H1 (cell line): Measurements from ENCODE around the gene ASTN2. TPM values are rescaled to one million over a fixed set of nuclear protein-coding genes. Genes with fewer than 3 reads are reported as not detected.

Experiments
- CTCF ChIA-PET: fragments of 300-600 bp; sonication (Branson Sonifier 250); formaldehyde crosslinking; loops from one replicate; lab custom pipeline; 2021; ENCODE audit not compliant: partially characterized antibody; lab: Charles Lee
- POLR2A ChIA-PET: fragments of 300-600 bp; sonication (Branson Sonifier 250); formaldehyde crosslinking; loops from one replicate; lab custom pipeline; 2021; ENCODE audit warnings: inconsistent platforms; ENCODE audit not compliant: partially characterized antibody; lab: Charles Lee
- DNase-seq, 2 experiments: peaks; one replicate each; pipeline versions ENCODE4 v3.0.0 to v3.0.0-alpha.2; 2010 to 2022; ENCODE audit warnings: low spot score in 2 of 2, low read depth in 1 of 2, mixed read lengths in 1 of 2
- FAIRE-seq: peaks from 2 replicates; lab custom pipeline; 2011; peaks lifted over from hg19 to GRCh38; lab: Jason Lieb, UNC
- H2AFZ ChIP-seq: 2 replicates; pipeline ENCODE4 v1.8.1; 2012; ENCODE audit warnings: low read length, inconsistent platforms
- H2AK5ac ChIP-seq: 2 replicates; pipeline ENCODE4 v1.6.1; 2013; ENCODE audit warnings: low read depth, low read length
- H2BK120ac ChIP-seq: replicated peaks from 2 replicates; pipeline ENCODE3; 2013; ENCODE audit warnings: low read depth, low read length, inconsistent platforms
- H2BK12ac ChIP-seq: 2 replicates; pipeline ENCODE4 v1.6.1; 2013; ENCODE audit warnings: low read depth, low read length
- H2BK15ac ChIP-seq: 2 replicates; pipeline ENCODE4 v1.6.1; 2013; ENCODE audit warnings: low read length
- H2BK20ac ChIP-seq: 2 replicates; pipeline ENCODE4 v1.6.1; 2013; ENCODE audit warnings: low read length
- H2BK5ac ChIP-seq: 2 replicates; pipeline ENCODE4 v1.6.1; 2013; ENCODE audit warnings: low read depth, low read length
- H3K14ac ChIP-seq: 2 replicates; pipeline ENCODE4 v1.6.1; 2013; ENCODE audit warnings: inconsistent platforms; ENCODE audit not compliant: insufficient read length
- H3K18ac ChIP-seq: 2 replicates; pipeline ENCODE4 v1.6.1; 2013; ENCODE audit warnings: low read length; ENCODE audit errors: extremely low read depth
- H3K23ac ChIP-seq: 2 replicates; pipeline ENCODE4 v1.6.1; 2013; ENCODE audit warnings: inconsistent platforms; ENCODE audit not compliant: insufficient read length
- H3K23me2 ChIP-seq: 2 replicates; pipeline ENCODE4 v1.6.1; 2013; ENCODE audit warnings: low read depth, low read length
- H3K27ac ChIP-seq: 2 replicates; pipeline ENCODE4 v1.6.1; 2011; ENCODE audit warnings: low read depth, low read length, inconsistent platforms
- H3K27me3 ChIP-seq, 4 experiments: replicated peaks in 1 of 4; 1 replicate in 1 of 4; 2 replicates in 3 of 4; pipeline versions ENCODE4 v1.6.1 to v1.8.1; 2011 to 2013; ENCODE audit warnings: low read length in 3 of 4, mild to moderate bottlenecking in 3 of 4, inconsistent platforms in 2 of 4, mixed read lengths in 2 of 4, moderate library complexity in 1 of 4; ENCODE audit not compliant: control insufficient read depth in 3 of 4, insufficient read depth in 3 of 4; ENCODE audit errors: extremely low read depth in 1 of 4
- H3K36me3 ChIP-seq, 4 experiments: 2 replicates each; pipeline versions ENCODE4 v1.6.1 to v1.8.1; 2011 to 2013; ENCODE audit warnings: mild to moderate bottlenecking in 4 of 4, low read length in 3 of 4, moderate library complexity in 2 of 4, control low read depth in 1 of 4, inconsistent platforms in 1 of 4; ENCODE audit not compliant: insufficient read depth in 4 of 4, control insufficient read depth in 2 of 4
- H3K4ac ChIP-seq: replicated peaks from 2 replicates; pipeline ENCODE3; 2013; ENCODE audit warnings: low read length, low read depth, mixed read lengths, inconsistent platforms; ENCODE audit not compliant: insufficient read length
- H3K4me1 ChIP-seq, 4 experiments: replicated peaks in 1 of 4; 1 replicate in 1 of 4; 2 replicates in 3 of 4; pipeline versions ENCODE4 v1.6.1 to v1.8.1; 2011 to 2013; ENCODE audit warnings: low read length in 3 of 4, inconsistent platforms in 2 of 4, mixed read lengths in 1 of 4; ENCODE audit not compliant: insufficient read depth in 4 of 4, control insufficient read depth in 3 of 4
- H3K4me2 ChIP-seq, 2 experiments: 2 replicates each; pipeline versions ENCODE4 v1.6.1 to v1.8.1; 2011 to 2013; ENCODE audit warnings: low read depth in 2 of 2, low read length in 2 of 2, control low read depth in 1 of 2, inconsistent platforms in 1 of 2, mild to moderate bottlenecking in 1 of 2; ENCODE audit not compliant: insufficient read depth in 1 of 2
- H3K4me3 ChIP-seq, 4 experiments: fragments of 200-600, 300-600 bp in 1 of 4; sonication (generic), shearing (Covaris generic), sonication (Bioruptor Twin) in 1 of 4; 2 replicates each; pipeline versions ENCODE4 v1.5.1 to v1.8.1; 2011 to 2016; ENCODE audit warnings: low read length in 4 of 4, low read depth in 3 of 4, control low read depth in 2 of 4, inconsistent platforms in 2 of 4, mild to moderate bottlenecking in 2 of 4, mixed read lengths in 1 of 4, moderate library complexity in 1 of 4; ENCODE audit not compliant: insufficient read depth in 2 of 4; ENCODE audit errors: extremely low read depth in 1 of 4
- H3K56ac ChIP-seq: replicated peaks from 2 replicates; pipeline ENCODE3; 2013; ENCODE audit warnings: low read depth, mild to moderate bottlenecking, mixed read lengths, low read length, inconsistent platforms; ENCODE audit not compliant: insufficient read length
- H3K79me1 ChIP-seq: 2 replicates; pipeline ENCODE4 v1.6.1; 2013; ENCODE audit warnings: low read depth, low read length, control low read depth
- H3K79me2 ChIP-seq, 2 experiments: 2 replicates each; pipeline versions ENCODE4 v1.6.1 to v1.8.1; 2012 to 2013; ENCODE audit warnings: low read length in 2 of 2, mild to moderate bottlenecking in 2 of 2, inconsistent platforms in 1 of 2; ENCODE audit not compliant: insufficient read depth in 2 of 2, control insufficient read depth in 1 of 2
- H3K9ac ChIP-seq, 4 experiments: replicated peaks in 1 of 4; 1 replicate in 1 of 4; 2 replicates in 3 of 4; pipeline versions ENCODE4 v1.6.1 to v1.8.1; 2011 to 2013; ENCODE audit warnings: low read depth in 3 of 4, low read length in 3 of 4, control low read depth in 2 of 4, mild to moderate bottlenecking in 2 of 4, moderate library complexity in 2 of 4, inconsistent platforms in 1 of 4; ENCODE audit errors: extremely low read depth in 1 of 4
- H3K9me3 ChIP-seq, 2 experiments: 2 replicates each; pipeline versions ENCODE4 v1.6.1 to v1.8.1; 2012 to 2013; ENCODE audit warnings: mild to moderate bottlenecking in 2 of 2, moderate library complexity in 2 of 2, control low read depth in 1 of 2, inconsistent platforms in 1 of 2, low read depth in 1 of 2, low read length in 1 of 2, mixed read lengths in 1 of 2; ENCODE audit not compliant: insufficient read depth in 2 of 2
- H4K20me1 ChIP-seq, 2 experiments: replicated peaks in 1 of 2; 2 replicates each; pipeline versions ENCODE3 to v1.8.1; 2011 to 2013; ENCODE audit warnings: inconsistent platforms in 2 of 2, low read length in 2 of 2, mild to moderate bottlenecking in 1 of 2; ENCODE audit not compliant: insufficient read depth in 2 of 2, control insufficient read depth in 1 of 2
- H4K5ac ChIP-seq: 2 replicates; pipeline ENCODE4 v1.6.1; 2013; ENCODE audit warnings: low read length, low read depth, mixed read lengths, inconsistent platforms; ENCODE audit not compliant: insufficient read length
- H4K8ac ChIP-seq: 2 replicates; pipeline ENCODE4 v1.8.0; 2013; ENCODE audit warnings: mild to moderate bottlenecking, moderate library complexity, low read length, inconsistent platforms; ENCODE audit not compliant: insufficient read depth; ENCODE audit errors: extremely low read depth
- H4K91ac ChIP-seq: replicated peaks from 2 replicates; pipeline ENCODE3; 2013; ENCODE audit warnings: low read length, mixed read lengths, inconsistent platforms; ENCODE audit not compliant: insufficient read length
- ASH2L ChIP-seq: fragments of 200-600, 300-600 bp; sonication (generic); IDR thresholded peaks from one replicate; pipeline ENCODE4 v1.7.1; 2017; ENCODE audit warnings: low read length
- CREB1 ChIP-seq: IDR thresholded peaks from 2 replicates; pipeline ENCODE4 v1.6.1; 2012; ENCODE audit warnings: inconsistent platforms
- TCF12 ChIP-seq: IDR thresholded peaks from 2 replicates; pipeline ENCODE4 v1.6.1; 2011; ENCODE audit warnings: low read depth, mild to moderate bottlenecking, low read length
- TEAD4 ChIP-seq: IDR thresholded peaks from 2 replicates; pipeline ENCODE4 v1.6.1; 2012; ENCODE audit warnings: low read depth, low read length, inconsistent platforms, mixed read lengths
- WGBS, 2 experiments: shearing (Covaris generic) in 1 of 2; methylation state at CpG; one replicate each; pipeline versions ENCODE4 v1.1.6 to v1.1.7; 2013 to 2015; ENCODE audit warnings: low lambda C conversion rate in 2 of 2, mixed read lengths in 2 of 2, inconsistent platforms in 1 of 2, low coverage in 1 of 2, missing lambda C conversion rate in 1 of 2; ENCODE audit not compliant: insufficient replicate concordance in 2 of 2, insufficient coverage in 1 of 2, insufficient read length in 1 of 2; ENCODE audit errors: extremely low coverage in 1 of 2, missing lambda C conversion rate in 1 of 2; 5-methylcytosine and 5-hydroxymethylcytosine counted together
- polyA plus RNA-seq, 7 experiments: library from polyadenylated mRNA; depleted of rRNA in 3 of 7; stranded (reverse) in 5 of 7; unstranded in 2 of 7; fragments of >200 nt in 5 of 7; fragments of 200-250 nt in 2 of 7; gene quantifications; 1 replicate in 5 of 7; 2 replicates in 1 of 7; 4 replicates in 1 of 7; pipeline versions ENCODE4 v1.2.1 to v1.2.3, GENCODE V29; 2011 to 2013; ENCODE audit warnings: missing spikeins in 2 of 7, mixed read lengths in 2 of 7
- total RNA-seq: library from RNA; stranded (reverse); fragmentation: NEBNext Ultra II Directional; extraction: Animal tissue kit (Norgen Biotek cat#: 25700); gene quantifications from 2 replicates; pipeline ENCODE4 v1.2.1, GENCODE V29; 2021
- TF ChIP-seq, protein P1 (sequence below): IDR thresholded peaks from 2 replicates; pipeline ENCODE4 v1.6.1; 2012; ENCODE audit warnings: inconsistent platforms

The ASTN2 gene
- total and polyA plus RNA-seq, 2 of the 8 experiments (the other 6 are each of a cell fraction or from before 2014, with no cell fraction given) = 8.2 to 13.7 TPM

DNA sequence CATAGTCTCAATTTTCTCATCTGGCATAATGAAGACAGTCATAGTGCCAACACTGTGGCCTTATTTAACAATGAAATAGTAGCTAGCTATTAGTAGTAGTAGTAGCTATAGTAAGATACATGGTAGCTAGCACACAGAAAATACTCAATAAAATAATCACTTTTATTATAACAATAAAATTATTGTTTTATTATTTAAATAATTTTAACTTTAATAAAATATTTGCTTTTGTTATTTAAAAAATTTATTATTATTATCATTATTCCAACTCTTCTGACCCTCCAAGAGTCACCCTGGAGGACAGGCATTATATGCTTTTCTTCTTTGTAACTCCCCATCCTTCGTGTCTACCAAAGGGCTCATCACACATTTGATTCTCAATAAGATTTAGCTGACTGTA, 475.7 kb downstream of the ASTN2 start:
- FAIRE-seq (no peak), DNase-seq (no peak)
- Histone ChIP-seq H3K4me3 (no peak overlapping the region), H3K4me1 (no peaks in the 10 kb centered on the region), H3K79me2 (no peaks in the 10 kb centered on the region), H2BK12ac (no peak overlapping the region), H2AK5ac (no peak overlapping the region), H2AFZ (no peak overlapping the region), H3K18ac (no peak overlapping the region), H2BK20ac (no peak overlapping the region), H3K9ac (no peak overlapping the region), H4K8ac (no peak overlapping the region), H2BK5ac (no peak overlapping the region), H3K27me3 (no peaks in the 10 kb centered on the region), H3K56ac (no peak overlapping the region), H3K27ac (no peak overlapping the region), H3K79me1 (no peaks in the 10 kb centered on the region), H2BK15ac (no peak overlapping the region), H3K14ac (no peak overlapping the region), H3K4me2 (no peak overlapping the region), H3K23me2 (peaks cover 3% of the 10 kb centered on the region; the same call in 1 of the 2 replicates), H3K23ac (no peak overlapping the region), H3K36me3 (no peaks in the 10 kb centered on the region), H2BK120ac (no peak overlapping the region), H4K5ac (no peak overlapping the region), H4K20me1 (no peaks in the 10 kb centered on the region), H4K91ac (no peak overlapping the region), H3K4ac (no peak overlapping the region), H3K9me3 (no peaks in the 10 kb centered on the region)
- ChIA-PET POLR2A (no interaction called here), CTCF (interaction anchor here (0.7 to 1.6 kb wide), 5 partner anchors 18 to 472 kb away, joined by 4 read pairs; no protein-coding TSS in a partner anchor)
- WGBS, 2 experiments = 83% methylated on average over 1 of the region's 1 CpG; no CpG with 5 or more reads in 1 of the 2 experiments
- TF ChIP-seq ASH2L = no peak
- TF ChIP-seq TEAD4 = no peak
- TF ChIP-seq TCF12 = no peak
- TF ChIP-seq CREB1 = no peak
- TF ChIP-seq, protein P1, sequence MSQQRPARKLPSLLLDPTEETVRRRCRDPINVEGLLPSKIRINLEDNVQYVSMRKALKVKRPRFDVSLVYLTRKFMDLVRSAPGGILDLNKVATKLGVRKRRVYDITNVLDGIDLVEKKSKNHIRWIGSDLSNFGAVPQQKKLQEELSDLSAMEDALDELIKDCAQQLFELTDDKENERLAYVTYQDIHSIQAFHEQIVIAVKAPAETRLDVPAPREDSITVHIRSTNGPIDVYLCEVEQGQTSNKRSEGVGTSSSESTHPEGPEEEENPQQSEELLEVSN = no peak
